GM12892 (cell line): ENCODE measurements around the gene TMEM243.

Experiments
- DNase-seq: peaks from one replicate; pipeline ENCODE4 v3.0.0; 2011; ENCODE audit not compliant: insufficient read length
- FAIRE-seq: peaks from 2 replicates; lab custom pipeline; 2011; peaks lifted over from hg19 to GRCh38; lab: Jason Lieb, UNC
- POLR2A ChIP-seq: IDR thresholded peaks from 2 replicates; pipeline ENCODE4 v1.6.1; 2011; ENCODE audit warnings: low read depth, low read length, control low read depth
- POLR2AphosphoS5 ChIP-seq: IDR thresholded peaks from 2 replicates; pipeline ENCODE4 v1.6.1; 2011; ENCODE audit warnings: low read depth, low read length, control low read depth
- TAF1 ChIP-seq: IDR thresholded peaks from 2 replicates; pipeline ENCODE4 v1.6.1; 2011; ENCODE audit warnings: low read depth, mild to moderate bottlenecking, control low read depth, low read length, borderline replicate concordance

The TMEM243 gene

GRCh38 chr7:87187120-87187519 is 32.4 kb downstream of the TMEM243 start:
- DNase-seq (no peak), FAIRE-seq (no peak)
- TF ChIP-seq POLR2AphosphoS5 (0 out of 2 replicates have a peak, but pooled peaks have one; percentile 31), POLR2A (no peak), TAF1 (no peak)

GRCh38 chr7:87179180-87179579 is 40.4 kb downstream of the TMEM243 start:
- FAIRE-seq = no peak
- no peak for TF ChIP-seq TAF1
- DNase-seq = no peak

GRCh38 chr7:87178320-87178719 is 41.2 kb downstream of the TMEM243 start:
- TF ChIP-seq POLR2AphosphoS5 (no peak), TAF1 (no peak), POLR2A (no peak)
- no peak for DNase-seq
- no peak for FAIRE-seq

- no peak for DNase-seq
- TF ChIP-seq POLR2A = no peak
- TF ChIP-seq TAF1 = no peak
Measured at GRCh38 chr7:87173471-87173870, 46.1 kb downstream of the TMEM243 start.

DNA sequence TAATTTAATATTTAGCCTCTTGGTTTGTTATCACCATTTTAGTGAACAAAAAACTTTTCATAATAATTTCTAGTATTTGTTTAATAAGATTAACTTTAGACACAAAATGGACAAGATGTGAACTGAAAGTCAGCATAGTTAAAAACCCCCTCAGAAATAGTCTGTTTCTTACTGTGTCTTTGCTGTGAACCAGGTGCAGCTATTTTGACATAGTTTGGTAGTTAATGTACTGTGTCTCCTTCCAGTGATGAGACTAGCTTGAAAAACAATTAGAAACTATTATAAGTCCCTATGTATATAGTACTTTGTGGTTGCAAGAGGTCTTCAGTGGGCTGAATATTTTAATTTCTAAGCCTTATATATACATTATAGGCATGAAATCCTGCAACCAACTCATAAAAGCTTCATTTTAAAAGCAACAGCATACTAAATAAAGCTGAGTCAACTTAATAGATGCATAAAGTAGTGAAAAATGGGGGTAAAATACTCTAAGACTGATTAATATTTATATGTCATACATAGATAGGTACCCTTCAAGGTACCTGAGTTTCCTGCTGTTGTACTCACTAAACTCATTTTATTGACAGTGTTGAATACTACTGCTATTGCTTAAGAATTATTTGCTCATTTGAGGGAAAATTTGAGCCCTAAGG is 48.1 kb downstream of the TMEM243 start:
- DNase-seq = no peak
- FAIRE-seq = no peak
- TF ChIP-seq TAF1 (no peak), POLR2A (no peak), POLR2AphosphoS5 (no peak)

More at GRCh38 chr7:87173471-87173870, 46.1 kb downstream of the TMEM243 start:
- no peak for FAIRE-seq

- FAIRE-seq = no peak
- no peak for DNase-seq
- no peak for TF ChIP-seq POLR2AphosphoS5
- no peak for TF ChIP-seq POLR2A
- no peak for TF ChIP-seq TAF1
Measured at GRCh38 chr7:87170828-87171227, 48.7 kb downstream of the TMEM243 start.

GRCh38 chr7:87164433-87164832 is 55.1 kb downstream of the TMEM243 start:
- no peak for TF ChIP-seq TAF1
- no peak for TF ChIP-seq POLR2AphosphoS5
- TF ChIP-seq POLR2A = no peak
- DNase-seq = no peak
- no peak for FAIRE-seq

GRCh38 chr7:87159538-87159937 is 60.0 kb downstream of the TMEM243 start:
- FAIRE-seq = no peak
- DNase-seq = no peak
- TF ChIP-seq POLR2AphosphoS5 (0 out of 2 replicates have a peak, but pooled peaks have one; percentile 30), TAF1 (no peak), POLR2A (no peak)

GRCh38 chr7:87156709-87157108 is 62.8 kb downstream of the TMEM243 start:
- DNase-seq (no peak), FAIRE-seq (no peak)
- no peak for TF ChIP-seq TAF1
- TF ChIP-seq POLR2AphosphoS5 = no peak
- TF ChIP-seq POLR2A = no peak

GRCh38 chr7:87155788-87156187 is 63.7 kb downstream of the TMEM243 start:
- no peak for TF ChIP-seq POLR2AphosphoS5
- TF ChIP-seq TAF1 = no peak
- TF ChIP-seq POLR2A = no peak
- FAIRE-seq (no peak), DNase-seq (no peak)

- no peak for DNase-seq
- no peak for FAIRE-seq
- TF ChIP-seq POLR2A = no peak
- TF ChIP-seq POLR2AphosphoS5 = no peak
- no peak for TF ChIP-seq TAF1
Measured at GRCh38 chr7:87154569-87154968, 65.0 kb downstream of the TMEM243 start.

DNA sequence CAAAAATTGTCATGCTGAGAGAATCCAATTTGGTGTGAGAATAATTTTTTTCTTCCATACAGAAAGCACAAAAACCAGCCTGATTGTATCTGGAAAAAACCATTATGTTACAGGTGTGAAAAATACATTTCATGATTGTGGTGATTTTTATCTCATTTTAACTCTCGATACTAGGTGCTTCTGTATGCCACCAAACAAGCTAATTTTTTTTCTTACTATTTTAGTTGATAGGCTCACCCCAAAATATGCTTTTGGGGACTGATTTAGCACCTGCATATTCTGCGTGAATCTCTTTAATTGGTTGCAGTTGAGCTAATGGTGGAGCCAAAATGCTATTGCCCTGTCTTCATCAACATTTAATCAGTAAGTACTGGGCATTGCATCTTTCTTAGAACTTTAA is 65.4 kb downstream of the TMEM243 start:
- FAIRE-seq (peak; percentile 46), DNase-seq (no peak)
- TF ChIP-seq POLR2AphosphoS5 (no peak), TAF1 (no peak), POLR2A (no peak)
